ENCODE results near the gene UBE2E1. TPM values are rescaled to one million over a fixed set of nuclear protein-coding genes. Genes with fewer than 3 reads are reported as not detected.

The UBE2E1 gene
- total RNA-seq, 1 donor from 2014 or later = 106 TPM

DNA sequence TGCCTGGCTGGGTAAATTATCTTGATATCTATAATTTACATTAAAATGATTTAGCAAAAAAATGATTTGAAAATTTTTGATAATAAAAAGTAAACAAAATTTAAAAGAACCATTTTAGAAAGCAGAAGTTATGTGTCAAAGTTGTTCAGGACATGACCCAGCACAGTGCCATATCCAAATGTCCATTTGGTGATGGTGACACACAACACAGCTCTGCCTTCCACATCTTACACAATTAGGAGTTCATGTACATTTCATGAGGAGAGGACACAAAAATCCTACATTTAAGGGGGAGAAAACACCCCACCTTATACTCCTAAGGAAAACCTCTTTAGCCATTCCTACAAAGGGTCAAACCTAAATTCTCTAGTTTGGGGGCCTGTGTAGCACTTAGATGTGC is 10.7 kb upstream of the UBE2E1 start:
- DNase-seq (ENCODE audit: low read depth in 2 of 2) = no peak

DNA sequence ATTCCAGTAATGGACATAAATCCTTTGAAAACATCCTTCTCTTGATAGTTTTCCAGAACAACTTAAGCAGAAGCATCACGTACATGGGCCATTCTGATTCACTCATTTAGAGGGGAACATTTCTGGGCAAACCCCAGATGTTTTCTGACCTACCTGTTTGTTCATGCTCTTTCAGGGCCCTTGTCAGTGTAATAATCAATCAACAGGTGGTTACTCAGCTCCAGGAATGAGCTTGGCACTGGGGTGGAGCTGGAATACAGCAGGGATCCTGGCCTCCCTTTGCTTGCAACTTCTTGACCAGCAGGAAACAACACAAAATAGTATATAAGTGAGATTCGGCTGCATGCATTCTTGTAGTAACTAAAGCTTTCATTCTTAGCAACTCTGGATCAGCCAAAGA is 9.2 kb upstream of the UBE2E1 start:
- DNase-seq (ENCODE audit: low read depth in 2 of 2) = no peak

DNA sequence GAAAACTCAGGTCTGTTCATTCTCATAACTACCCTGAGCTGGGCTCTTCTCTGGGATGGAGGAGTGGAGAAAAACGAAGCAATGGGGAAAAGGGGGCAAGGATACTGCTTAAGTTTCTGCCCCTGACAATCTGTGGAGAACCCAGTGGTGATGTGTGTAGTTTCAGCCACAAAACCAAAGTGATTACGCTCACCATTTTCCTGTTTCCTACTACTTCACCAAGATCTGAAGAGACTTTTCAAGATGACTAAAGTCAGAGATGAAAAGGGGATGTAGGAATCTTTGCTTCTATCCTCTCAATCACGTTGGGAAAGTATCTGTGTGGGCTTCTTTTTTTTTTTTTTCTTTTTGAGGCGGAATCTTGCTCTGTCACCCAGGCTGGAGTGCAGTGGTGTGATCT is 8.3 kb upstream of the UBE2E1 start:
- DNase-seq (ENCODE audit: low read depth in 2 of 2) = no peak

DNA sequence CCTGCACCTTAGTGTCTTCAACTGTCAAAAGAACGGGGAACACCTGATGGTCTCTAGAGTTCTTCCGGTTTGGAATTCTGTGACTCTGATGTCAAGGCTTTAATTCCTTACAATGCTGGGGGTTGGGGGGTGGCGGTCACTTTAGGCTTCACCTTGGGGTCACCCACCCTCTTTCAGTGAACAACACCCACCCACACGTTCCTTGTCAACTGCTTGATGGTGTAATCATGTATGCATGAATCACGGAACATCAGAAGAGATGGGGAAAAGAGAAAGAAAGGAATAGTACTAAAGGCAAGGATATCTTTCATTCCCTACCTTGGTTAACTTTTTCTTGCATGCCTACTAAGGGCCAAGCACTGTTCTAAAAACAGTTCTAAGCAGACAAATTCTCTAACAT is 7.3 kb upstream of the UBE2E1 start:
- no peak for DNase-seq (ENCODE audit: low read depth in 2 of 2)

DNA sequence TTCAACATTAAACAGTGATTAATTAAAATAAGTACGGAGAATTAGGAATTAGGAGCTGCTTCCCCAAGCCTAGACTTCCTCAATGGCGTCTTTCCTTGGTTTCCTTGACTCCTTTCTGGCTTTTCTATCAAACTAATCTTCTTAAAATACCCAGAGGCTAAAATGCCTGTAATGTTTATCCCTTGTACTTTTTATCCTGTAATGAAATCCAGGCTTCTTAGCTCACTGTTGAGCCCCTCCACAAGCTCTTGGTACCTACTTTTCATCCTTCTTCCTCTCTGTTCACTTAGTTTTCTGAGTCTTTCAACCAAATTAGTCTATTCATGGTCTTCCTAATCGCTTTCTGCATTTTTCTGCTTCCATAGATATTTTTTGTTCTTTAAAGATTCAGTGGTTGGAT is 6.9 kb upstream of the UBE2E1 start:
- no peak for DNase-seq (ENCODE audit: low read depth in 2 of 2)

DNA sequence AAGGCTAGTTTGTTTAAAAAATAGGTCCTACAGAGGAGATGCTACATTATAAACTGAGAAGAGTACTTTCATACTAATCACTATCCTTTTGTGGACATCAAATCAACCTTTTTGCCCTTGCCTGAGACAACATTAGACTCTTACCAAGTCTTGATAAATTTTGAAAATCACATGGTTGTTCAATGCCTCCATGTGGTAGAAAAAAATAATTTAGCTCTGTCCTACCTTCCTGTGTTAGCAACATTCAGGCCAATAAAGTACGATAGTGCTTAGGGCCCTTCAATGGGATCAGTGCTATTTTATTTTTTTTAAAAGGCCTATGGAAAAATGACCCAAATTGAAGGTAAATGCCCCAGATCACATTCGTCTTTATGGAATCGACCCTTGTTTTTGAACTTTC is 5.0 kb upstream of the UBE2E1 start:
- DNase-seq (ENCODE audit: low read depth in 2 of 2) = peak; percentile 30 to 31

DNA sequence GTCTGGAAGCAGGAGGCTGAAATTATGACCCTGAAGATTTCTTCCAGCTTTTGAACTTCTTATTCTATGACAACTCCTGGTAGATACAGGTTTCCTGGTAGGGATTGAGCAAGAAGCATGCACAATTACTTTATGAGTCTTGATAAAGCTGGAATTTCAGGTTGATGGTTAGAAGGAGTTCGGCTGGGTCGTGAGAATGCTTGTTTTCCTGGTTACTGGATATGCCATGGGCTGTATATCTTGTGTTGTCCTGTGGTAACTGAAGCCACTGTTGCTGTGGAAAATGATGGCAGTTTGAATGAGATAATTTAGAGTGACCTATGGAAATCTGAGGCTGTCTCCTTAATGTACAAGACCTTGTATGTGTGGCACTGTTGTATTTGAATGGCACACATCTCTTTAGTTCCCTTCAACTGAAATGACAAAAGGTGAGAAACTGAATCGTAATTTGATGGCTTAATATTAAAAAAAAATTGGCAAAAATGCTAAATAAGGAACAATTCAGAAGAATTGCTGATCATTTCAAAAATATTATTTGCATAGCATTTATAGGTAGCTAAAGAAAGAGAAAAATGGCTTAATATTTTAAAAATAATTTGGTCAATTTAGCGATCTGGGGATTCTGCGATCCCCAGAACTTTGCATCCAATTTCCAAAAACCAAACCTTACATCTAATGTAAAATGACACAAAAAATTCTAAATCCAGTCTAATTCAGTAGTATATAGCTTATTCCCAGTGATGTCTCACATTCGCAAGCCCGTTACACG is 1.1 kb upstream of the UBE2E1 start:
- DNase-seq (ENCODE audit: low read depth in 2 of 2) = peak in 1 of 2 donors; percentile 20

DNA sequence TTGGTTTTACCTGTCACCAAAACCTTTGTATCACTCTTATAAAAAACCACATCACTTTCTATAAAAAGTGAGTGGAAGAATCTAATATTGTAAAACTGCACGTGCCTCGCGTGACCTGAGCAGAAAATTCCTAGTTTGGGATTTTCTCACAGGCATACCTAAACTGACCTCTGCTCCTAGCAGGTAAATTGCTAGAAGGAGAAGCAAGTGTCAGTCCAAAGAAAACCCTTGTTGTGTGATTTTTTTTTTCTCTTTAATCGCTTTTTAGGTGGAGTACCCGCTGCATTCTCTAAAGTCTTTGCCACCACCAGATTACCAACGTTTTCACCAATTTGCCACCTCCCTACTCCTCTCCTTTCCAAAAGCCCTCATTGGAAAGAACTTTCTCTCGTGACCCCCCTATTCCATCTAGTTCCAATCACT is 534 bp upstream of the UBE2E1 start:
- no peak for DNase-seq (ENCODE audit: low read depth in 2 of 2)

DNA sequence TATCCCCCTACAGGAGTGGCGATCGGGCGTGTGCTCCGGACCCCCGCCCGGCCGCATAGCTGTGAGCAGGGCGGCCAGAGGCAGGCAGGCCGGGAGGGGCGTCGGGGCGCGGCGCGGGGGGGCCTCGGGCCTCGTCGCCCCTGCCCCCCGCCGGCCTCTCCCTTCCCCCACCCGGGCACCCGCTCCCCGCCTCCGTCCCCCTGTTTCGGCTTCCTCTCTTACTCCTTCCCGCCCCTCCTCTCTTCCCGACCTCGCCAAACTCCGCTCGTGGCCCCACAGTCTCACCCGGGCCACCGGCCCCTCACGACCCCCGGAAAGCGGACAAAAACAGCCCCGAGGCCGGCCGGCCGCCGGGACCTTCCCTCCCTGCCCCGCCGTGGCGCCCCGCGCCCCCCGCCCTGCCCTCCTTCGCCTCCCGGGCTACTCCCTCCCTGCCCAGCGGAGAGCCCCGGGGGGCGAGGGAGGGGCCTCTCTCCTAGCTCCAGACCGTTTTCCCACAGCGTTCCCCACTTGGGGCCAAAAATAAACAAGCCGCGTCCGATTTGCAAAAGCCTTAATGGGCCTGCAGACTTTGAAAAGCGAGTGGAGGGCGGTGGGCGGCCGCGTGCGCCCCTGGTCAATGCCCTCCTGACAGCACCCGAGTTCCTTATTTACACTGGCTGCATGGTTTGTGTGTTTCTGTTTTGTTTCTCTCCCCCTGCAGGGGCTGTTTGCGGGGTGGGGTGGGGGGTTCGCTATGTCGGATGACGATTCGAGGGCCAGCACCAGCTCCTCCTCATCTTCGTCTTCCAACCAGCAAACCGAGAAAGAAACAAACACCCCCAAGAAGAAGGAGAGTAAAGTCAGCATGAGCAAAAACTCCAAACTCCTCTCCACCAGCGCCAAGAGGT is 1.0 kb downstream of the UBE2E1 start:
- peak in 1 of 2 donors; percentile 30 for DNase-seq (ENCODE audit: low read depth in 2 of 2)

DNA sequence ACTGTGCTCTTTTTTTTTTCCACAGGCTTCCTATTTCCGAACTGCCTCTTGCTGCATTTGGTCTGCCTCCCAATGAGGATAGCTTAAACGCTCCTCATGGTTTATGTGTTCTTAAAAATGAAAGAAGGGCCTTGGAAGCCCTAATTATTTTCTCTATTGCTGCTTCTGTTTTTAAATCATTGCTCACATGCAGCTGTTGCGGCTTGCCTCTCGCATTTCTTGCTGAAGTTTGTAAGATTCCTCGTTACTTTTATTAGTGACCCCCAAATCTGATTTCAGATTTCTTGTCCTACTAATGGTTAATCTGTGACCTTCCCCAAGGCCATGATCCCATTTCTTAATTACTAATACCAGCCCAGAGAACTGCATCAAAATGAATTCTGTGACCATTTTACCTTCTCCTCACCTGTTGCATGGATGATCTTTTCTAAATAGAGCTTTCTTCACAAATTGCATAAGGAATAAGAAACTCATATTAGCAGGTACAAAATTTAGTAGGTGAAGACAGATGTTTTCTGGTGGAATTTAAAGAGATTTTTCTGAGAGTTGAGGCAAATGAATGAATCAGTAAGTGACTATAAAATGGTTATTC is 1.8 kb downstream of the UBE2E1 start:
- no peak for DNase-seq (ENCODE audit: low read depth in 2 of 2)

DNA sequence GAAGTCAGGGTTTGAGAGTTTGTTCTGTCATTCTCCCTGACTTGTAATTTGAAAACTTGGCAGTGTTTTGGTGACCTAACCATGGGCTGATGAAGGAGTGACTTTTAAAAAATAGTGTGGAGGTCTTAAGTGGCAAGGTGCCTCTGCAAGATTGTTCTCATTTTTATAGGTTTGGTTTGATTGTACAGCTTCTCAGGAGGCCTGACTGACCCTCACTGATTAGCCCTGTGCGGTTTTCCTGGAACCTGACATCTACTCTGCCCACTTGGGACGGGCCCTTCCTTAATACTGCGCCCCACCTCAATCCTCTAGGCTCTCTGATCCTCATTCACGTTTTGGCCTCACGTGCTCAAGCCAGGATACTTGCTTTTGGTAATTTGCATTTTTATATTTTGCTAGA is 2.8 kb downstream of the UBE2E1 start:
- DNase-seq (ENCODE audit: low read depth in 2 of 2) = no peak

DNA sequence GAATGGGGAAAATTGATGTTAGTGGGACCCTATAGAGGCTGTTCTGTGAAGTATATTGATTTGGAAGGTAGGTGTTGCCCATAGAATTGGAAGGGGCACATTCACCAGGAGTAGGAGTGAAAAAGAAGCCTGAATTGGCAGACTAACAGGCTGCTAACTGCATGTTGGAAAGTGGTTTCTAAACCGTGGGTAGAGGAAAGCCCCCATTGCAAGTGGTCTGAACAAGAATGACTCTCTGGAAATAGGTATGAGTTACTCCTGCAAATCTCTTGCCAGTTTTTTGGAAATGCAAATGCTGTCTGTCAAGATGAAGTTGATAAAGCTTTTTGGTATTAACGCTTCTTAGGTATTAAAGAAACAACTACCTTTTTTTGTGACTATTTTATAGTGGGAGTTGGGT is 3.5 kb downstream of the UBE2E1 start:
- DNase-seq (ENCODE audit: low read depth in 2 of 2) = no peak

DNA sequence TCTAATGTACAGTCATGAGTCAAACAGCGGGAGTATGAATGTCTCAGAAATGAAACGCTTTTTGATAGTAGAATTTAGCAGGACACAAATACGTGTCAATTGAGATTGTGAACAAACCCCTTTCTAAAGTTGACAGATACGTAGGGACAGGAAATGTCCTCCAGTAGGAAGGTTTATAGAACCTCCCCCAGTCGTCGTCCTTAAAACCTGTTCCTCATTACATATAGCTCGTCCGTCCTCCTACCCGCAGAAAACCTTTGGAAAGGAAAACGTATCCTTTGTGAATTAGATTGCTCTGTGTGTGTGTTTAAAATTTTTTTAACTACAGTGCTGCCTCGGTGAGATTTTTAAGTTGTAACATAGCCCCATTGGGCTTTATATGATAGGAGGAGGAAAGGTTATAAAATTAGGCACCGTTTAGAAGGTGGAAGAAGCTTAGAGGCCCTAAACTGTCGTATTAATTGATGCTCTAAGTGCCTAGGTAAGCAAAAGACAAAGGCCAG is 4.1 kb downstream of the UBE2E1 start:
- peak in 1 of 2 donors; percentile 9 for DNase-seq (ENCODE audit: low read depth in 2 of 2)

DNA sequence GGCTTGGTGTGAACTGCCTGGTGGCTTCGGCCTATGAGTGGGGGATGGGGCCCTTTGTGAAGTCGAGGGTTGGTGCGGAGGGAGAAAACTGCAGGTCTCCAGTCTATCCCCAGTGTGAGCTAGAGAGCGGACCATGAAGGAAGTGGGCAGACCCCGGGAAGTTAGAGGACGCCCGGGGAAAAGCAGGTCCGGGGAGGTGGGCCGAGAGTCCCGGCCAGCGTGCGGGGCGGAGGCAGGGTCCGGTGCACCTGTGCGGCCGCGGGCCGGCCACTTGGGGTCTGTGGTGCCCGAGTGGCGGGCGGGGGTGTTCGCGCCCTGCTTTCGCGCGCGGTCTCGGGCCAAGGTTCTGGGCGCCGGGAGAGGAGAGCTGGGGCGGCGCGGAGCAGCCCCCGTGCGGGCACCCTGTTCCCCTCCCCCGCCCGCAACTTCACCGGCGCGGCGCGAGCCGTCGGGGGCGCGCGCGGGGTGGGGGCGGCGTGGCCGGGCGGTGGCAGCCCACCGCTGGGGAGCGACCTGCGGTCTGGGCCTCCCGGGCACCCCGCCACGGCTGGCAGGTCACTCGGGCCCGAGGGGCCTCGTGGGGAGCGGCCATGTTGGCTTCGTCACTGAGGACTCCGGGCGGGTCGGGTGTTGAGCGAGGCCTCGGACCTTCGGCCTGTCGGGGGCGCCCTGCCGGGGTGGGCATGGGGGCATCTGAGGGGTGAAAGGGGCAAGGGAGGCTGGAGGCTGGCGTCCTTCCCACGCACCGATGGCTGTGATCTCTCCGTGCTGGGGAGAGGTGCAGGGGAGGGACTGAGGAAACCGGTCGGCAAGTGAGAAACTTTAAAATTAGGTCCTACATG is 4.8 kb downstream of the UBE2E1 start:
- DNase-seq (ENCODE audit: low read depth in 2 of 2) = peak in 1 of 2 donors; percentile 33

DNA sequence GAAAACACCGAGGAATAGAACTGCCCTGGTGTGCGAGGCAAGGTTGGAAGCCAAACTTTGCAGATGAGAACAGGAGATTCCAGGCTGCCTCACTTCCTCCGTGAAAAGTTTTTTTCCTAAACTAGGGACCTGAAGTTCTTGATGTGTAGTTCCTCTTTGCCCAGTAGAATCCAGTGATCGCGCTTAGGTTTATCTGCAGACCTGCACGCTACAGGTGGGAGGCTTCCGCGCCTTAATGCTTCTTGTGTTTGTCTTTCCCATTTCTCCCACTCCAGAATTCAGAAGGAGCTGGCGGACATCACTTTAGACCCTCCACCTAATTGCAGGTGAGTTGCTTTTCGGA is 5.4 kb downstream of the UBE2E1 start:
- no peak for DNase-seq (ENCODE audit: low read depth in 2 of 2)

DNA sequence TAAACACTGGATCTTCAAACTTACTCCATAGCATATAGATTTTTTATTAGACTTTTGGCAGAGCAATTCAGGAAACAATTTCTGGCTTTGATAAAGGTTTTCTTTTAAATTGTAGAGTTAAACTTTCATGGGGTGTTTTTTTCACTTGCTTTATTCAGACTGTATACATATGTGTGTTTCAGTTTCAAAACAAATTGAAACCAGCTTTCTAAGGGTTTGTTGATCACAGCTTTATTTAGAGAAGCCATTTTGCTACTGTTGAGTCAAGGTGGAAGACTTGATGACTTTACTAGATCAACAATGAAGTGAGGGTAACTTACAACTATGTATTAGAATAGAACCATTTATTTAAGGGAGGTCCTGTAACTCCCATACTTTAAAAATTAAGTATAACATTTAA is 6.2 kb downstream of the UBE2E1 start:
- DNase-seq (ENCODE audit: low read depth in 2 of 2) = no peak

DNA sequence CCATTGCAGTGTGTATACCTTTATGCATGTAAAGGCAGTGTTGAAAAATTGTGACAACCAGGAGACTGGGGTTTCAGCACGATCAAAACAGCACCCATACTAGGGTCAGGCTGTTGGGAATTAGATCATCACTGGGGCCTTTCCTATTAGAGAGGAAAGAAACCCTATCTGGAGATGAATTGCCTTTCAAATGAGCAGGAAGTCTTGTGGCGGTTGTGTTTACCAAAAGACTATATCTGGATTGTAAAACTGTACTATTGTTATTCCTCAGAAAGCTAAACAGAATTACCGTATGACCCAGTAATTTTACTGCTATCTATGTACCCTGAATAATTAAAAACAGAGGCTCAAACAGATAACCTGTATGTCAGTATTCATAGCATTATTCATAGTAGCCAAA is 10.1 kb downstream of the UBE2E1 start:
- peak in 1 of 2 donors; percentile 60 for DNase-seq (ENCODE audit: low read depth in 2 of 2)

DNA sequence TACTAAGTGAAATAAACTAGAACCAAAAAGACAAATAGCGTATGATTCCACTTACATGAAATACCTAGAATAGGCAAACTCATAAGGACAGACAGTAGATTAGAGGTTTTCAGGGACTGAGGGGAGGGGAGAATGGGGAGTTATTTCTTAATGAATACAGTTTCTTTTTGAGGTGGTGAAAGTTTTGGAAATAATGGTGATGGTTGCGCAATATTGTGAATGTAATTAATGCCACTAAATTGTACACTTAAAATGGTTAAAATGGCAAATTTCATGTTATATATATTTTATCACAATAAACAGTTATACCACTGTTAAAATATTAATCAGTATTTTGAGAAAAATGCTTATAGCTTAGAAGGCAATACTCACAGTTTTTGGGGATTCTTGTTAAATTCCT is 11.0 kb downstream of the UBE2E1 start:
- DNase-seq (ENCODE audit: low read depth in 2 of 2) = no peak

DNA sequence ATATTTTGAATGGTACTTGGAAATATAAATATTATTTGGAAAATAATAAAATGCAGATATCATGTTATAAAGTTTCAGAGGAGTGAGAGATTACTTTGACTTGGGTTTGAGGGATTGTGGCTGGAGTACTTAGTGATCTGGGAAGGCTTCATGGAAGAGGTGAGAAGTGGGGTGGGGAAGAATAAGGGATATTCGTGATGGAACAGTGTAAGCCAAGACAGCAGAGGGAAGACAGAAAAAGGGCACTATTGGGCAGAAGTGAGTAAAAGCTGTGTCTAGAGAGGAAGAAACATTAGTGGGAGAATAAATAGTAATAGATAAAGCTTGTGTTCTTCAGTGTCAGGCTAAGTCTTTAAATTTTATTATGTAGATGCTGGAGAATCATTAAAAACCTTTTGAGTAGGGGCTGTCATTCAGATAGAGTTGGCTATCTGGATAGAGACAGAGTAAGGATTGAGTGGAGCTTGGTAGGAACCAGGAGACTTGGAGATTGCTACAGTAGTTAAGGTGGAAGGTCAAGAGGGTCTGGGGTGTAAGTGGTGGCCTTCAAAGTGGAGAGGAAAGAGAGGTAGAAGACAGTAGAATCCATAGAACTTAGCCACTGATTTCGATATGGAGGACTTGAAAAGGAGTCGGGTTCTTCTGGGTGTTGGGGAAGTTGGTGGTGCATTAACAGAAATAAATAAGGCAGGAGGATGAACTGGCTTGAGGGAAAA is 11.9 kb downstream of the UBE2E1 start:
- DNase-seq (ENCODE audit: low read depth in 2 of 2) = no peak

DNA sequence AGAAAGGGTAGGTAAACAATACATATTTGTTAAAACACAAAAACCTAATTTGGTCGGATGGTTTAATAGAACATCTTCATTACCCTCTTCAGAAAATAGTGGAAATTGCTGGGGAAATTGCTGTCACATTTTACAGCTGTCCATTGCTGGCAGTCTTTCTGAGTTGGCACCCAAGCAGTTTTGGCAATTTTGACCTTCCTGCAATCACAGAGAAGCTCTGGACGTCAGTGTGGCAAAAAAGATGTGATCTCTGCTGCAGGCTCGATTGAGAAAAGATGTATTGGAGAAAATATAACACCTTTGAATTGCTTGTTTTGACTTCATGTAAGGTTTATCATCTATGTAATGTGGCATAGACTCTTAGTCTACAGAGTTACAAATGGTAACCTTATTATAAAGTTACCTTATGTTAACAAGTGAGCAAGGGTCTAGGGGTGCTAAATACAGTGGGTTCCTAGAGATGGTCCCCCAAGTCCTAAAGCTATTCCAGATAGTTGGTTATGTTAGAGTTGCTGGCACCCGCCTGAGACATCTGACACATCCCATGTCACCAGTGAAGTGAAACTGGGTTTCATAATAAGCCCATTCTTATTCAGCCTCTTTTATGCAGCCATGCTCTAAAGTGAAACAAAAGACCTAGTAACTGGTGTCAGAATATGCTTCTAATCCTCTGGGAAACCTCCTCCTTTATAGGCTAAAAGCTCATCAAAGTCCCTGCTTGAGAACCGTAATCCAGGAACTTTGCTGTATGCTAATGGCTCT is 14.0 kb downstream of the UBE2E1 start:
- DNase-seq (ENCODE audit: low read depth in 2 of 2) = no peak
